ENCODE results near the gene HOXD3. TPM values are rescaled to one million over a fixed set of nuclear protein-coding genes. Genes with fewer than 3 reads are reported as not detected.

Gene HOXD3
- total RNA-seq, 2 donors from 2014 or later: 1.2 to 3.9 TPM

DNA sequence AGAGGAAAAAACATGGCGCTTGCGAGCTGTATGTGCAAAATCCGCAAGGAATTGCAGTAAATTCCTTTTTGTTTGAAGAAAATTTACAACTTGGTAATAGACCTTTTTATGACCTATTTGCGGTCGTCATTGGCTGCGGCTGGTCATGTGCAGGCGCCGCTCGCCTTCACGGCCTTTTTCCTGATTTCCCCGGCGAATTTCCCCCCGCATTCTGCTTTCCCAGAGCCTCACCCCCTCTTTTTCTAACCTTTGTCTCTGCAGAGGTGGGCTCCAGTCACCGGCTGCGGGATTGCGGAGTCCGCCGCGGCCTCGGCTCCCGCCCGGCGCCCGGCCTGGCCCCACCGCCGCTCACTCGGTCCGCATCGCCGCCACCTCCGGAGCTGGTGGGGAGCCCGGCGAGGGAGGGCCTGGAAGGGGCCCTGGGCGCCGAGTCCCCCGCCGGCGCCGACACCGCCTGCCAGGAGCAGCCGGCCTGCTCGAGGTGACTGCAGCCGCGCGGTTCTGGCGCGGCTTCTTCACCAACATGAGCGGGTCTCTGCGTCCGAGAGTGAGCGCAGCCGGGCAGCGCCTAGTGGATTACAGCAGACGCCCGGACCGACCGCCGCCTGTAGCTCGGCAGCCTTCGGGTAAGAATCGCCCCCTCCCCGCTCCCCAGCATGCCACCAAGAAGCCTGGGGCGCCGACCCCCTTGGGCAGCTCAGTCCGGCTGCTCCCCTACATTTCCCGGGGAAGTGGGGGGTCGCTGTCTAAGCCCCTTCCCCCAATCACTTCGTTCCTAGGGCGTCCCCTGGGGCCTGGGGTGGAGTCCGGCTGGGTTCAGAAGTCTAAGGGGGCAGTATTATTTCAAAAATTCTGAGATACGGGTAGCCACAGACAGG, 20.5 kb upstream of the HOXD3 start:
- no peaks in the 10 kb centered on the region for H3K36me3 ChIP-seq
- peaks cover 16 to 31% of the 10 kb centered on the region in 2 donors for H3K4me1 ChIP-seq (ENCODE audit: control insufficient read depth in 1 of 2, low read depth in 2 of 2)
- ATAC-seq (ENCODE audit: insufficient number of reproducible peaks, low FRiP score, low read depth) (no peak), DNase-seq (ENCODE audit: low spot score) (no peak)
- H3K27ac ChIP-seq: peak overlapping the region; percentile 84 to 88
- peak overlapping the region; percentile 88 for H3K4me3 ChIP-seq
- TF ChIP-seq, protein P1, sequence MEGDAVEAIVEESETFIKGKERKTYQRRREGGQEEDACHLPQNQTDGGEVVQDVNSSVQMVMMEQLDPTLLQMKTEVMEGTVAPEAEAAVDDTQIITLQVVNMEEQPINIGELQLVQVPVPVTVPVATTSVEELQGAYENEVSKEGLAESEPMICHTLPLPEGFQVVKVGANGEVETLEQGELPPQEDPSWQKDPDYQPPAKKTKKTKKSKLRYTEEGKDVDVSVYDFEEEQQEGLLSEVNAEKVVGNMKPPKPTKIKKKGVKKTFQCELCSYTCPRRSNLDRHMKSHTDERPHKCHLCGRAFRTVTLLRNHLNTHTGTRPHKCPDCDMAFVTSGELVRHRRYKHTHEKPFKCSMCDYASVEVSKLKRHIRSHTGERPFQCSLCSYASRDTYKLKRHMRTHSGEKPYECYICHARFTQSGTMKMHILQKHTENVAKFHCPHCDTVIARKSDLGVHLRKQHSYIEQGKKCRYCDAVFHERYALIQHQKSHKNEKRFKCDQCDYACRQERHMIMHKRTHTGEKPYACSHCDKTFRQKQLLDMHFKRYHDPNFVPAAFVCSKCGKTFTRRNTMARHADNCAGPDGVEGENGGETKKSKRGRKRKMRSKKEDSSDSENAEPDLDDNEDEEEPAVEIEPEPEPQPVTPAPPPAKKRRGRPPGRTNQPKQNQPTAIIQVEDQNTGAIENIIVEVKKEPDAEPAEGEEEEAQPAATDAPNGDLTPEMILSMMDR (IDR thresholded peaks at IDR 0.05): peak; percentile 9
- H3K27me3 ChIP-seq (replicated peaks; ENCODE audit: insufficient read depth): no peaks in the 10 kb centered on the region
- H3K9me3 ChIP-seq: no peaks in the 10 kb centered on the region

DNA sequence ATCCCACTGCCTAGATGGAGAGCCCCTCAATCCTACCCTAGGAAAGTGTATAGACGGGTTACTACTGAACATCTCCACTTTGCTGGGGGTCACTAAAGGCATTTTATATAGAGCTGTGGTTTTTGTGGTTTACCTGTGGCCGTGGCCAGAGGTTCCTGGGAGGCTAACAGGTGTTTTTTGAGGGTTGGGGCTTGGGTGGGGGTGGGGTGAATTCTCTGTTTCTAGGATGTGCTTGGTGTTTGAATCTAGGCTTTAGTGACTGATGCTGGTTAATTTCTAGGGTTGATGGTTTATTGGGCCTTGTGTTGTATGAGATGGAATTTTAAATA, 19.9 kb upstream of the HOXD3 start:
- no peak for DNase-seq (ENCODE audit: low spot score)
- Histone ChIP-seq H3K4me3 (peak overlapping the region; percentile 88), H3K4me1 (ENCODE audit: control insufficient read depth in 1 of 2, low read depth in 2 of 2) (peaks cover 16 to 30% of the 10 kb centered on the region in 2 donors), H3K27ac (peak overlapping the region; percentile 84 to 88), H3K9me3 (no peaks in the 10 kb centered on the region), H3K27me3 (replicated peaks; ENCODE audit: insufficient read depth) (no peaks in the 10 kb centered on the region), H3K36me3 (no peaks in the 10 kb centered on the region)
- no peak for ATAC-seq (ENCODE audit: insufficient number of reproducible peaks, low FRiP score, low read depth)
- TF ChIP-seq, protein P1 (IDR thresholded peaks at IDR 0.05): no peak

DNA sequence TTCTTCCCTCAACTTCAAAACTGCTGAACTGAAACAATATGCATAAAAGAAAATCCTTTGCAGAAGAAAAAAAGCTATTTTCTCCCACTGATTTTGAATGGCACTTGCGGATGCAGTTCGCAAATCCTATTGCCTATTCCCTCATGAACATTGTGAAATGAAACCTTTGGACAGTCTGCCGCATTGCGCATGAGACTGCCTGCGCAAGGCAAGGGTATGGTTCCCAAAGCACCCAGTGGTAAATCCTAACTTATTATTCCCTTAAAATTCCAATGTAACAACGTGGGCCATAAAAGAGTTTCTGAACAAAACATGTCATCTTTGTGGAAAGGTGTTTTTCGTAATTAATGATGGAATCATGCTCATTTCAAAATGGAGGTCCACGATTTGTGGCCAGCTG, 19.2 kb upstream of the HOXD3 start:
- Histone ChIP-seq H3K27ac (no peak overlapping the region), H3K27me3 (replicated peaks; ENCODE audit: insufficient read depth) (no peaks in the 10 kb centered on the region), H3K9me3 (no peaks in the 10 kb centered on the region), H3K4me3 (peak overlapping the region; percentile 88), H3K36me3 (no peaks in the 10 kb centered on the region), H3K4me1 (ENCODE audit: control insufficient read depth in 1 of 2, low read depth in 2 of 2) (peaks cover 14 to 30% of the 10 kb centered on the region in 2 donors)
- ATAC-seq (ENCODE audit: insufficient number of reproducible peaks, low FRiP score, low read depth) (no peak), DNase-seq (ENCODE audit: low spot score) (no peak)
- TF ChIP-seq, protein P1 (IDR thresholded peaks at IDR 0.05): no peak

DNA sequence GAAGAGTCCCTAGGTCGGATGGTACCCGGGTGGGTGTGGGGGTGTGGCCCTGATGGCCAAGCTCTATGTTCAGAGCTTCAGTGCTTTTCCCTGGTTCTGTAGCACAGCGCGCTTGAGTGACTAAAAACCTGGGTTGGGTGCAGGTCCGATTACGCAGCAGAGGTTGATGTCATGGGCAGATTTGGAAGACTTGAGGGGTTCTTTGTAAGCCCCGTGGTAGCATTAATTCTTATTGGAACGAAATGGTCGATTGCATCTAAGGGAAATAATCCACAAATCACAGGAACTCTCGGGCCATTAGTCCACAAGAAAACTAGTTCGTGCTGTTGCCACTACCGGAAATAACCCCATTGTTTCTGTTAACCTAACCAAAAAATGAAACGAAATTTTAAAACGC, 18.6 kb upstream of the HOXD3 start:
- H3K4me3 ChIP-seq: no peak overlapping the region
- peaks cover 11 to 26% of the 10 kb centered on the region in 2 donors for H3K4me1 ChIP-seq (ENCODE audit: control insufficient read depth in 1 of 2, low read depth in 2 of 2)
- DNase-seq (ENCODE audit: low spot score) (no peak), ATAC-seq (ENCODE audit: insufficient number of reproducible peaks, low FRiP score, low read depth) (no peak)
- no peak overlapping the region for H3K27ac ChIP-seq
- H3K36me3 ChIP-seq: no peaks in the 10 kb centered on the region
- TF ChIP-seq, protein P1 (IDR thresholded peaks at IDR 0.05): no peak
- H3K9me3 ChIP-seq: no peaks in the 10 kb centered on the region
- no peaks in the 10 kb centered on the region for H3K27me3 ChIP-seq (replicated peaks; ENCODE audit: insufficient read depth)

DNA sequence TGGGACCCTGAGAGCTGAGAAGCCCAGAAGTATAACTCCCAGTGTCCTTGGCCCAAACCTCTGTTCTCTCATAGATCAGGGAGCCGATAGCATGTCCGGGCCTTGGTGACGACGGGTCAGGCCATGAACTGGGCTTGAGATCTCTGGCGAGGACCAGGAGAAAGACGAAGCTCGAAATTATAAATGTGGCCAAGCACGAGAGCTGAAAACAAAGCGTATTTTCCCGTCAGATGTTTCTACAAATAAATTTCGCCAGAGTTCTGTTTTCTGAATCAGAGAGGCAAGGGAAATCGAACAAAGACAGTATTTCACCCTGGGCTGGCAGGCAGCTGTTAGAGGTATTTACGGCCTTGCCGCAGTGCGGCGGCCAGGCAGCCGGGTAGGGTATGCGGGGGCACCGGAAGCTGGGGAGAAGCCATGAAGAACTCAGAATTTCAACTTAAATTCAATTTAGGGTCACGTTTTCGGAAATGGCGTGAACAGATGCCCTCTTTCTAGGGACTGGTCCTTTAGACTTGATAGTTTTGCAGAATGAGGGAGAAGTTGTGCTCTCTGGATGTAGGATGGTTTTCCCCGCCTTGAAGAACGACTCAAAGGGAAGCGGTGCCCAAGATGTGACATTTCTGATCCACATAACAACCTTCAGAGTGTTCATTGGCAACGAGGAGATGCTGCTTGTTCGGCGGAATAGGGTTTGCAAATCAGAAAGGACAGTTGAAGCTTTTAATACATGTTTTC, 18.0 kb upstream of the HOXD3 start:
- H3K4me1 ChIP-seq (ENCODE audit: control insufficient read depth in 1 of 2, low read depth in 2 of 2): peaks cover 11 to 25% of the 10 kb centered on the region in 2 donors
- ATAC-seq (ENCODE audit: insufficient number of reproducible peaks, low FRiP score, low read depth) (no peak), DNase-seq (ENCODE audit: low spot score) (no peak)
- TF ChIP-seq, protein P1 (IDR thresholded peaks at IDR 0.05): no peak
- peak overlapping the region; percentile 71 for H3K4me3 ChIP-seq
- no peaks in the 10 kb centered on the region for H3K36me3 ChIP-seq
- H3K9me3 ChIP-seq: no peaks in the 10 kb centered on the region
- H3K27me3 ChIP-seq (replicated peaks; ENCODE audit: insufficient read depth): no peaks in the 10 kb centered on the region
- H3K27ac ChIP-seq: no peak overlapping the region
